ENCODE measurements around the gene SCUBE1.

GRCh38 chr22:43177479-43177878 is 165.7 kb downstream of the SCUBE1 start:
- TF ChIP-seq, protein P1, sequence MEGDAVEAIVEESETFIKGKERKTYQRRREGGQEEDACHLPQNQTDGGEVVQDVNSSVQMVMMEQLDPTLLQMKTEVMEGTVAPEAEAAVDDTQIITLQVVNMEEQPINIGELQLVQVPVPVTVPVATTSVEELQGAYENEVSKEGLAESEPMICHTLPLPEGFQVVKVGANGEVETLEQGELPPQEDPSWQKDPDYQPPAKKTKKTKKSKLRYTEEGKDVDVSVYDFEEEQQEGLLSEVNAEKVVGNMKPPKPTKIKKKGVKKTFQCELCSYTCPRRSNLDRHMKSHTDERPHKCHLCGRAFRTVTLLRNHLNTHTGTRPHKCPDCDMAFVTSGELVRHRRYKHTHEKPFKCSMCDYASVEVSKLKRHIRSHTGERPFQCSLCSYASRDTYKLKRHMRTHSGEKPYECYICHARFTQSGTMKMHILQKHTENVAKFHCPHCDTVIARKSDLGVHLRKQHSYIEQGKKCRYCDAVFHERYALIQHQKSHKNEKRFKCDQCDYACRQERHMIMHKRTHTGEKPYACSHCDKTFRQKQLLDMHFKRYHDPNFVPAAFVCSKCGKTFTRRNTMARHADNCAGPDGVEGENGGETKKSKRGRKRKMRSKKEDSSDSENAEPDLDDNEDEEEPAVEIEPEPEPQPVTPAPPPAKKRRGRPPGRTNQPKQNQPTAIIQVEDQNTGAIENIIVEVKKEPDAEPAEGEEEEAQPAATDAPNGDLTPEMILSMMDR (conservative IDR thresholded peaks at IDR 0.05; ENCODE audit: low read length), result no peak
- TF ChIP-seq EZH2phosphoT487 (IDR thresholded peaks at IDR 0.05; ENCODE audit: borderline replicate concordance, low read depth, low read length), result no peak
